HG03066 (cell line): ENCODE results near the gene MORC4.

Experiments used
- ATAC-seq: cut with Tn5 transposase; IDR thresholded peaks from one replicate; pipeline ENCODE4 v1.9.1; 2021; ENCODE audit warnings: low read depth; ENCODE audit not compliant: unreplicated experiment

Gene MORC4

GRCh38 chrX:106954041-106954440 lies 46.0 kb downstream of the MORC4 start:
- ATAC-seq = no peak

GRCh38 chrX:106952988-106953387 lies 47.0 kb downstream of the MORC4 start:
- no peak for ATAC-seq

DNA sequence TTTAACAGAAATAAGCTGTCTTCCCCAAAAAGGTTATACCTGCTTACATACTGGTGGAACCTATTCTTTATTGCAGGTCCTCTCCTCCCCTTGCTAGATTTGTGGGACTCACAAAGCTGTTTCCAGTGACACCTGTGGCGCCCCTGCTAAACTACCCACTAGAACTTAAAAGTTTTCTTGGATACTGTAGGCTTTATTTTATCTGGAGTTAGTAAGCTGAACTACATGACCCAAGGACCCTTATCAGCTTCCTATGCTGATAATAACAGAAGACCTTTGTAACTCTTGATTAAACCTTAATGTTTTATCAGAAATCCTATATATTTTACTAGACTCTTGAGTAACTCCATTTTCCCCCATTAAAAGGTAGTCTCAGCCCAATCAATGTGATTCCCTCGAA lies 47.5 kb downstream of the MORC4 start:
- ATAC-seq = no peak

- ATAC-seq = no peak
Observed at GRCh38 chrX:106952089-106952488, 47.9 kb downstream of the MORC4 start.

- no peak for ATAC-seq
Observed at GRCh38 chrX:106951230-106951629, 48.8 kb downstream of the MORC4 start.

- ATAC-seq = no peak
Observed at GRCh38 chrX:106950381-106950780, 49.6 kb downstream of the MORC4 start.

GRCh38 chrX:106949366-106949765 lies 50.6 kb downstream of the MORC4 start:
- ATAC-seq = no peak

DNA sequence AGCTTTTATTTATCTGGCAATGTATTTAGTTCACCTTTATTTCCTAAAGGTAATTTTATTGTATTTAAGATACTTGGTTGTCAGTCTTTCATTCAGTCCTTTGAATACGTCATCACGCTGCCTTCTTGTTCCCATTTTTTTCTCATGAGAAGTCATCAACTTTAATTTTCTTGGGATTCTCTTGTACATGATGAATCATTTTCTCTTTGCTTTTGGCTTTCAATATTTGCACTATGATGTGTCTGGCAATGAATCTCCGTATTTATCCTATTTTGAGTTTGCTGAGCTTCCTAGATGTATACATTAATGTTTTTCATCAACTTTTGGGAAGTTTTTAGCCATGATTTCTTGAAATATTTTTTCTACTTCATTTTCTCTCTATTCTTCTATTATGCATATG lies 51.4 kb downstream of the MORC4 start:
- ATAC-seq = no peak

DNA sequence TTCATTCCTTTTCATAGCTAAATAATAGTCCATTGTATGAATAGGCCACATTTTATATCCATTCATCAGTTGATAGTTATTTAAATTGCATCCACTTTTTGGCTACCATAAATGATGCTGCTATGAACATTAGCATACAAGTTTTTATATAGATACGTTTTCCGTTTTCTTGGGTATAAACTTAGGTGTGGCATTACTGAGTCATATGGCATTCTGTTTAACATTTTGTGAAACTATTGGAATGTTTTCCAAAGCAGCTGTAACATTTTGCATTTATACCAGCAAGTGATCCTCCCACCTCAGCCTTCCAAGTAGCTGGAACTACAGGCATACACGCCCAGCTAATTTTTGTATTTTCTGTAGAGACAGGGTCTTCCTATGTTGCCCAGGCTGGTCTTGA lies 53.5 kb downstream of the MORC4 start:
- no peak for ATAC-seq

GRCh38 chrX:106940068-106940467 lies 59.9 kb downstream of the MORC4 start:
- no peak for ATAC-seq

- no peak for ATAC-seq
Observed at GRCh38 chrX:106939566-106939965, 60.4 kb downstream of the MORC4 start.

GRCh38 chrX:106936246-106936645 lies 63.8 kb downstream of the MORC4 start:
- no peak for ATAC-seq

DNA sequence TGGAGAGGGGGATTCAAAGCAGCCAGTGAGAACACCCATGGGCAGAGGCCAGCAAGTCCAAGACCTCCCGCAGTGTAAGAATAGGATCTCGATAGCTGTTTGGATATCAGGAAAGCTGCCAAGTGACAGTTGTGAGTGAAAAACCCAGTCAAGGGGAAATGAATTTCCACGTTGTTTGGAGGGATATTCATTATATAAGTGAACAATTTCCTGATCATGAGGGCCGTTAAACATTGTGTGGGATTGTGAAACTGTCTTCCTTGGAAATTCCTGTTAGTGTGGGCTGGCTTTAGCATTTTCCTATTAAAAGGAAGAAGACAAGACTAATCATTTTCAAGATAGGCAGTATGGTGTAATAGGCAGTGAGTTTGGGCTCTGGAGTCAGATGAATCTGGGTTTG lies 64.8 kb downstream of the MORC4 start:
- no peak for ATAC-seq

DNA sequence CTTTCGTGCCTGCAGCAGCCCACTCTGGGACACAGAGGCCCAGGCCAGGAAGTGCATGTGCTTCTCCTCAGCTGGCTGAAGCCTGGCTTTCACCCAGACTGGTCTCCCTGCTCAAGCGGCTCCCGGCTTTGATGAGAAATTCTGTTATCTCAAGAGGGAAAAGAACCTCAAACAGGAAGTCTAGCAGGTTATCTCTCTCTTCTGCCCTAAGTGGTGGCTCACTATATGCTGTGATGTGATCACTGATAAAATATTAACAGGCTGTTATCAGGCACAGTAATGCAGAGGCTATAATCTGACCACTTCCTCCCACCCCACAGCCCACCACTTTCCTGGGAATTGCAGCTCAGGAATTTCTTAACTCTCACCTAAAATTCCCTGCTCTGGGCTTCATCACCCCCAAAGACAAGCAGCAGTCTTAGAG lies 66.5 kb downstream of the MORC4 start:
- ATAC-seq = no peak

DNA sequence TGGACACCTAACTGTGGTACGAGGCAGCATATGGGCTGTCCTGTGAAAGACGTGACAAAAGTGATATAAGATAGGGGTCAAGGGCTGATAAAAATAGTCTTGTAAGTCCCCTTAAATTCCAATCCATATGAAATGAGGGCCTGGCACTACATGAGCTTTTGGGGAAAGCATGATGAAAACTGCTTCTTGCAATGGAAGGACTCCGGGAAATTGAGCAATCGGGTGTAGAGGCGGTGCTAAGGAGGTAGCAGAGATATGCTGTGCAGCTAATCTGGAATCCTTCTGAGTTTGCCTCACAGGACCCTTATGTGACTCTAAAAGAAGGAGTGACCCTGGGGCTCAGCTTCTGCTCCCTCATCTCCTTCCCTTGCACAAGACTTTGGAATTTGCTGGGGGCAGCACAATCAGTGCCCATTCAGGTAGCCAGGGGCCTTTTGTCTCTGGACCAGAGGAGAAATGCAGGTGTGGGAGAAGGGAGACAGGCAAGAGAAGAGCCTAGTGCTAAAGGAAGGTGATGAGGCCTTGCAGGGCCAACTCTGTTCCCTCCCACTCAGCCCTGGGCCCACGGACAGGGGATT lies 67.0 kb downstream of the MORC4 start:
- no peak for ATAC-seq

DNA sequence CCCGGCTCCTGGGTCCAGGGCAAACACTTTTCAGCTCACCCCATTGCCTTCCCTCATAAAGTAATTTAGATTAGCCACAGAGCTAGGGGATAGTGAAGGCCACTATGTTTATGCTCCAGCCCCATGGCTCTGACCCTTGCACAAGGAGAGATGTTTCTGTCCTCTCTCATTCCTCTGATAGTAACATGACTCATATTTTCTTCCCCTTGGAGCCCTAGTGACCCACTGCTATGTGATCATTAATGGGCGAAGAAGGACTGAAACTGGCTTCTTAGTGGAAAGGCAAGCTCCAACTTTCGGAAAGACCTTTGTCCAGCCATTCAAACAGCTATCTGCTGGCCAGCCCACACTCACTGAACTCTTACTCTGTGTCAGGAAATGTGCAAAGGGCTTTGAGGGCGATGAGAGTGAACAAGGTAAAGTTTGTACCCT lies 67.5 kb downstream of the MORC4 start:
- ATAC-seq = no peak

- no peak for ATAC-seq
Observed at GRCh38 chrX:106931831-106932491, 68.1 kb downstream of the MORC4 start.

- no peak for ATAC-seq
Observed at GRCh38 chrX:106928227-106928626, 71.8 kb downstream of the MORC4 start.

GRCh38 chrX:106927700-106928099 lies 72.3 kb downstream of the MORC4 start:
- ATAC-seq = no peak

DNA sequence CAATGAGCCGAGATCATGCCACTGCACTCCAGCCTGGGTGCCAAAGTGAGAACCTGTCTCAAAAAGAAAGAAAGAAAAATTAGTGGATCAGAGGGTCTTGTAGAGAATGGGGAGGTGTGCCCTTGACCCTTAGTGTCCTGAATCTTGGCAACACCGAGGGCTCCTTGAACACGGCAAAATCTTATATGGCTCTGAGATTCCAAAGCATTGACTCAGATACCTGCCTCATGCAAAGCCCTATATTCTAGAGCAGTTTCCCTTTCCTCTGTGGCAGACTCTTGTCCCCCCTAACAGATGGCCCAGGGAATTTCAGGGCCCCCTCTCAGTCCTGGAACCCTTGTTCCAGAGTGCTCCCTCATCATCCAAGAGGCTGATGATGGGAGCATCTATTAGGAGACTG lies 73.0 kb downstream of the MORC4 start:
- ATAC-seq = no peak

- no peak for ATAC-seq
Observed at GRCh38 chrX:106921637-106922036, 78.4 kb downstream of the MORC4 start.

DNA sequence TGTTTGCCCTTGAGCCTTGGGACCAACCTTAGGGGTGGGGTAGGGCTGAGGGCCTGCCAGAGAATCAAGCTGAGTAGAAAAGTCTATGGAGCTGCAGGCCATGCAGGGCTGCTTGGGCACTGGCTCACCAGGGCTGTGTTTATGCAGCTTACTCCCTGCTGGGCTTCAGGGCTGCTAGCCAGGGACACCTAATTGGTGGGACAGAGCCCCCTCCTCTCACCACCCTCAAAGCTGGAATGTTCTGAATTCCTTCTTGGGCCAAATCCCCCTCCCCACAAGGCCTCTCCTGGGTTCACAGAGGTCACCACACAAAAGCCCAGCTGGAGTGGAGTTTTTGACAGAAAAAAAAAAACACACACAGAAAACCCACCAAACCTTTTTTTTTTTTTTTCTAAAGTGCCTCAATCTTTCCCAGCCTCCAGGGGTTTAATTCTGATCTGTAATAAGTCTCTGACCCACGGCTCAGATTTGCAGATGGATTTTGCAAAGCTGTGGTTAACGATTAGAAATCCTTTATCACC lies 80.0 kb downstream of the MORC4 start, which contains the start of gene CLDN2:
Gene CLDN2 (plus strand): TSS at position 471 of the 521 bp plus-strand sequence. CDS start 7,827 bp downstream, outside the sequence.
- no peak for ATAC-seq
